Activated T-helper 17 cell treated with anti-CD3 and anti-CD28 coated beads, Interleukin-2, amount 50 U/mL, for 72 hours (primary cell): ENCODE measurements around the gene KRT85. TPM values are rescaled to one million over a fixed set of nuclear protein-coding genes. Genes with fewer than 3 reads are reported as not detected.

ENCODE experiments used
- ATAC-seq: fragments of 150-1000 bp; cut with Tn5 transposase; replicated peaks from 2 replicates; pipeline ENCODE4 v1.10.0; 2021; ENCODE audit warnings: mild to moderate bottlenecking, moderate library complexity
- H3K27ac Mint-ChIP-seq: one replicate; pipeline ENCODE4 v1.8.0; 2022; ENCODE audit warnings: mixed read lengths
- H3K27me3 Mint-ChIP-seq: one replicate; pipeline ENCODE4 v1.8.0; 2022; ENCODE audit warnings: mixed read lengths
- H3K36me3 Mint-ChIP-seq: one replicate; pipeline ENCODE4 v1.8.0; 2022; ENCODE audit warnings: low read depth, mild to moderate bottlenecking, mixed read lengths
- H3K4me1 Mint-ChIP-seq: one replicate; pipeline ENCODE4 v1.8.0; 2022; ENCODE audit warnings: mixed read lengths
- H3K4me3 Mint-ChIP-seq: one replicate; pipeline ENCODE4 v1.8.0; 2022; ENCODE audit warnings: mild to moderate bottlenecking, mixed read lengths
- H3K9me3 Mint-ChIP-seq: one replicate; pipeline ENCODE4 v1.8.0; 2022; ENCODE audit warnings: mixed read lengths
- total RNA-seq, 2 donors: library from RNA; stranded (reverse); gene quantifications; one replicate each; pipeline ENCODE4 v1.2.3, GENCODE V29; 2022

Gene KRT85
- total RNA-seq, 2 donors from 2014 or later: not detected

DNA sequence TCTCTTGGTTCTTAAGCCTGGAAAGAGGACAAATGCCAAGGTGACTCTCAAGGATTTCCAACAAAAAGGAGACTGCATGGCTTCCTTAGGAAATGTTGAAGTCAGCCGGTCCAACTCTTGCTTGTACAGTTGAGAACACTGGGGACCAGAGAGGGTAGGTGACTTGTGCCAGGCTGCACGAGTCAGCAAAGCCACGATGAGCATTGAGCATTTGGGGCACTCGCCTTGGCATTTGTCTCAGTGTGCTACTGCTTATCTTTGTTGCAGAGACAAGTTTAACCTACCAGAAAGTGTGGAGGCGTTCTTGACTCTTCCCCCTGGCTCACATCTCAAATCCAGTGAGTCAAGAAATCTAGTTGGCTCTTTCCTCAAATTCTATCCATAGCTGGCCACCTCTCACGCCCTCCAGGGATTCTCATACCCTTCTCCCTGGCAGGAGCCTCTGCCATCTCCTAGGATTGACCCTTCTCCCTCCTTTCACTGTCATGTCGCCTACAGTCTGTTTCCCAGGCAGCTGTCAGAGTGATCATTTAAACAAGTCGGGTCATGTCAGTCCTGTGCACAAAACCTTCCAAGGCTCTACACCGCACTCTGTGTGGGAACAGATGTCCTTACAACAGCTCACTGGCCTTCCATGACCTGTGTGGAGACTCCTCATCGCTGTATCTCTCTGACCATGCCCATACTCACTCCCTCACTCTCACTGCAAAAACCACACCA, 28.9 kb downstream of the KRT85 start:
- no peaks in the 10 kb centered on the region for H3K4me1 Mint-ChIP-seq
- no peak overlapping the region for H3K27ac Mint-ChIP-seq
- H3K27me3 Mint-ChIP-seq: peaks cover 17% of the 10 kb centered on the region
- no peak overlapping the region for H3K4me3 Mint-ChIP-seq
- no peaks in the 10 kb centered on the region for H3K36me3 Mint-ChIP-seq
- no peaks in the 10 kb centered on the region for H3K9me3 Mint-ChIP-seq
- no peak for ATAC-seq

DNA sequence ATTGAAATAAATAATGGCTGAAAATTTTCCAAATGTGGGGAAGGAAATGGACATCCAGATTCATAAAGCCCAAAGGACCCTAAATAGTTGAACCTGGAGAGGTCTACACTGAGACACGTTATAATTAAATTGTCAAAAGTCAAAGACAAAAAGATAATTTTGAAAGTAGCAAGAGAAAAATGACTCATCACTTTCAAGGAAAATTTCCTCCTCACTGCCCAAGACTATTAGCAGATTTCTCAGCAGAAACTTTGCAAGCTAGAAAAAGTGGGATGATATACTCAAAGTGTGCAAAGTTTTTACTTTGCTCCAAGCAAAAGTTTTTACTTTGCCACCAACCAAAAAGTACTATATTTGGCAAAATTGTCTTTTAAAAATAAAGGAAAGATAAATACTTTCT, 30.2 kb downstream of the KRT85 start:
- no peak for ATAC-seq
- Mint-ChIP-seq H3K27me3 (peaks cover 17% of the 10 kb centered on the region), H3K36me3 (no peaks in the 10 kb centered on the region)

DNA sequence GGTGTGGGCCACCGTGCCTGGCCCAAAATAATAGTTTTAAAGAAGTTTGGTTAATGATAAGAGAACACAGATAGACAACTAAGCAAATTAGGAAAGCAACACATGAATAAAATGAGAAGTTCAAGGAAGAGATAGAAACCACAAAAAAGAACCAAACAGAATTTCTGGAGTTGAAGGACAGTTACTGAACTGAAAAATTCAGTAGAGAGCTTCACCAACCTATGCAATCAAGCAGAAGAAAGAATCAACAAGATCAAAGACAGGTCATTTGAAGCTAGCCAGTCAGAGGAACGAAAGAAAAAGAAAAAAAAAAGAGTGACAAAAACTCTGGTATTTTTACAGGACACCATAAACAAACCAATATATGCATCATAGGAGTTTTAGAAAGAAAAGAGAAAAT, 30.6 kb downstream of the KRT85 start:
- no peak for ATAC-seq
- Mint-ChIP-seq H3K9me3 (no peaks in the 10 kb centered on the region), H3K36me3 (no peaks in the 10 kb centered on the region), H3K4me1 (no peaks in the 10 kb centered on the region), H3K4me3 (no peak overlapping the region), H3K27ac (no peak overlapping the region), H3K27me3 (peaks cover 17% of the 10 kb centered on the region)

More for the DNA sequence above, 30.2 kb downstream of the KRT85 start:
- Mint-ChIP-seq H3K4me1 (no peaks in the 10 kb centered on the region), H3K4me3 (no peak overlapping the region), H3K27ac (no peak overlapping the region), H3K9me3 (no peaks in the 10 kb centered on the region)

DNA sequence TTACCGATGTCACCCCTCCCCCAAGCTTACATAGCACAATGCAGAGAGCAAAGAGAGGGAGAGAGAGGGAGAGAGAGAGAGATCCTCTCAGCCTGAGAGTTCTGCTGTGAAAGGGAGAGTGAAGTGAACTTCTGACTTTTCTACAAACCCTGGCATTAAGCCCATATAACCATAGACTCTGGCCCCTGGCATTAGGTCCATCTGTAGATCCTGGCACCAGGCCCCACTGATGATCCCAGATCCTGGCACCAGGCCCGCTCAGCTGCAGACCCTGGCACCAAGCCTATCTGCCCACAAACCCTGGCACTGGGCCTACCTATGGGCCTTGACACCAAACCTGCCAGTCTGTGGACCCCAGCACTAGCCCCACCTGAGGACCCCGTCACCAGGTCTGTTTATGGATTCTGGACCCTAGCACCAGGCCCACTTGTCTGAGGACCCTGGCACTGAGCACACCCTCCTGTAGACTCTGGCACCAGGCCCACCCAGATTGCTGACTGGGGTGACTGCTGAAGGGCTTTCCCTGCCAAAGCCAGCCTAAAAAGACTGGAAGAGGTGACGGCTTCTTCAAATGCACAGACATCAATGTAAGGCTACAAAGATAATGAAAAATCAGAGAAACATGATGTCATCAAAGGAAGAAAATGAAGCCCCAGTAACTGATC, 31.6 kb downstream of the KRT85 start:
- Mint-ChIP-seq H3K4me1 (no peaks in the 10 kb centered on the region), H3K9me3 (no peaks in the 10 kb centered on the region), H3K4me3 (no peak overlapping the region), H3K27ac (no peak overlapping the region), H3K27me3 (peaks cover 17% of the 10 kb centered on the region), H3K36me3 (no peaks in the 10 kb centered on the region)
- no peak for ATAC-seq

DNA sequence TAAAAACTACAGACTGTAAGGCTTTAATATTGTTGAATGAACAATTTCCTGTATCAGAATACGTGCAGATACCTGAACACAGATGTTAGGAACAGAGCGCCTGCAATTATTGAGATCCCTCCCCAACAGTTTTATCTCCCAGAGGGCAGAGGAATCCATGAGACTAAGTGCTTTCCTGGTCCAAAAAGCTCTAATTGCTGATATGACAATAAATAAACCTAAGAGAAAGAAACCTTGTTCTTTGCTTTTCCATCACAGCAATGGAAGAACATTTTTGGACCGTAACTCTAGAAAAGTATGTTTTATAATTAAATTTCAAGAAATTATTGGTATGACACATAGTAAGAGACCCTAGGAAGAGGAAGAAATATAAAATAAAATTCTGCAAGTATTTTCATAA, 33.1 kb downstream of the KRT85 start:
- peaks cover 17% of the 10 kb centered on the region for H3K27me3 Mint-ChIP-seq
- no peaks in the 10 kb centered on the region for H3K4me1 Mint-ChIP-seq
- H3K36me3 Mint-ChIP-seq: no peaks in the 10 kb centered on the region
- H3K9me3 Mint-ChIP-seq: no peaks in the 10 kb centered on the region
- no peak for ATAC-seq
- no peak overlapping the region for H3K4me3 Mint-ChIP-seq
- H3K27ac Mint-ChIP-seq: no peak overlapping the region

DNA sequence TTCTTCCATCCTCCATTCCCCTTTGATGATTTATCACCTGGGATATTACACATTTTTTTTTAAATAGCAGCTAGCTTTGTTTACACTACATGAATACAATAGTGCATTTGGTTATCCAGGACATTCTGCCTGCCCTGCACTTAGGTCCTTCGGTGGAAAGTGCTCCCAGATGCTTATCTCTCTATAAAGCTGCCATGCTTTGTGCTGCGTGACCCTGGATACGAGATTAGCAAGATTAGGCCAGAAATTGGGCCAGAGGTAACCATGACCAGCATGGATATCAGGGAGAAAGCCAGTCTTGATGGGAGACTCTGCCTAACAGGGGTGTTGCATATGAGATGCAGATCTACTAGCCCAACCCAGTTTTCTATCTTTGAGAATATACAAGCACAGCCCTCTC, 34.0 kb downstream of the KRT85 start:
- Mint-ChIP-seq H3K36me3 (no peaks in the 10 kb centered on the region), H3K4me1 (no peaks in the 10 kb centered on the region), H3K4me3 (no peak overlapping the region), H3K9me3 (no peaks in the 10 kb centered on the region), H3K27me3 (peaks cover 12% of the 10 kb centered on the region), H3K27ac (no peak overlapping the region)
- no peak for ATAC-seq

DNA sequence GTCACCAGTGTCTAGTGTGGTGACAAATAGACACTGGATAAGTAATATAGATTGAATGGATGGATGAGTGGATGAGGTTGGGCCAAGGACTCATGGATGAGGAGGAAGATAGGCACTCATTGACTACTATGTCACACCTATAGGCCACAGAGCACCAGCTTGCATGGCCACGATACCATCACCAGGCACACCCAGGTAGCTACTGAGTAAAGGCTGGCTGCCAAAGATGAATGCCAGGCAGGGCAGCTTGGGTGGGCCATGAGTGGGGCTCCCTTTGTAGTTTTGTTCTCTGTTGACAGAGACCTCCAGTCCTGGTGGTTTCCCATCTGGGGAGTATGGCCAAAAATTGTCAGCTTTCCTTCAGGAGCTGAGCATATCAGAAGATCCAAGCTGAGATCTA, 34.9 kb downstream of the KRT85 start:
- Mint-ChIP-seq H3K4me1 (peaks cover 2% of the 10 kb centered on the region), H3K27me3 (peaks cover 12% of the 10 kb centered on the region), H3K4me3 (no peak overlapping the region), H3K36me3 (no peaks in the 10 kb centered on the region), H3K9me3 (no peaks in the 10 kb centered on the region), H3K27ac (no peak overlapping the region)
- no peak for ATAC-seq

DNA sequence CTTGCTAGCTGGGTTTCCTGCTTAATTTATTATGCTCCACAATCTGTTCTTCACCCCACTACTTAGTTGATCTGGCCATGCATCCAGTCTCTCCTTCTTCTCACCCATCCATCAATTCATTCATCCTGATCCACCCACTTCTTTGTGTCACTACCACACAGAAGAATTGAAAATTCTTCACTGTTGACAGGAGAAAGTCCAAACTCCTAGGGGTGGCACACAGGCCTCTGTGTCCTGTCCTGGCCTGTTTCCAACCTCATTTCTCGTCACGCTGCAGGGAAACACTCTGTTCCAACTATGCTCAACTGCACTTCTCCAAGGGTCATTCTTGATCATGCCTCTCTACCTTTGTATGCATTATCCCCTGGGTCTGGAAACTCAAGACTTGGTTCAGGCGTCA, 35.4 kb downstream of the KRT85 start:
- H3K4me1 Mint-ChIP-seq: peaks cover 7% of the 10 kb centered on the region
- peaks cover 12% of the 10 kb centered on the region for H3K27me3 Mint-ChIP-seq
- ATAC-seq: no peak
- H3K4me3 Mint-ChIP-seq: no peak overlapping the region
- no peak overlapping the region for H3K27ac Mint-ChIP-seq
- no peaks in the 10 kb centered on the region for H3K36me3 Mint-ChIP-seq
- H3K9me3 Mint-ChIP-seq: no peaks in the 10 kb centered on the region

DNA sequence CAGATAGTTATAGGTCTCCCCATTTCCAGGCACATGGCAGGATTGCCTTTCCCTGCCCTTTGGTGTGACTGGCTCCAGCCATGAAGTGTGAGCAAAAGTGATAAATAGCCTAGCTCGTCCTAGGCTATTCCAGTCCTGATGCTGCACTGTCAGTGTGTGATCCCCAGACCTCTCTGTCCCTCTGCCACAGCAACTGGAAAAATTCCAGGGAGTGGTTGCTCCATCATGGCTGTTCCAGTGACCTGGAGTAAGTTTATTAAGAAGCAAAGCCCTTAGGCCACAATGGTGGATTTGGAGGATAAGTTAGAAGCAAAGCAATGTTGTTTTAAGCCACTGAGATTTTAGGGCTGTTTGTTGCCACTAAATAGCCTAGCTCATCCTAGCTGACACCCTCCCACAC, 36.2 kb downstream of the KRT85 start:
- Mint-ChIP-seq H3K36me3 (no peaks in the 10 kb centered on the region), H3K4me1 (peaks cover 7% of the 10 kb centered on the region), H3K9me3 (no peaks in the 10 kb centered on the region), H3K4me3 (no peak overlapping the region), H3K27me3 (peaks cover 12% of the 10 kb centered on the region), H3K27ac (no peak overlapping the region)
- no peak for ATAC-seq

DNA sequence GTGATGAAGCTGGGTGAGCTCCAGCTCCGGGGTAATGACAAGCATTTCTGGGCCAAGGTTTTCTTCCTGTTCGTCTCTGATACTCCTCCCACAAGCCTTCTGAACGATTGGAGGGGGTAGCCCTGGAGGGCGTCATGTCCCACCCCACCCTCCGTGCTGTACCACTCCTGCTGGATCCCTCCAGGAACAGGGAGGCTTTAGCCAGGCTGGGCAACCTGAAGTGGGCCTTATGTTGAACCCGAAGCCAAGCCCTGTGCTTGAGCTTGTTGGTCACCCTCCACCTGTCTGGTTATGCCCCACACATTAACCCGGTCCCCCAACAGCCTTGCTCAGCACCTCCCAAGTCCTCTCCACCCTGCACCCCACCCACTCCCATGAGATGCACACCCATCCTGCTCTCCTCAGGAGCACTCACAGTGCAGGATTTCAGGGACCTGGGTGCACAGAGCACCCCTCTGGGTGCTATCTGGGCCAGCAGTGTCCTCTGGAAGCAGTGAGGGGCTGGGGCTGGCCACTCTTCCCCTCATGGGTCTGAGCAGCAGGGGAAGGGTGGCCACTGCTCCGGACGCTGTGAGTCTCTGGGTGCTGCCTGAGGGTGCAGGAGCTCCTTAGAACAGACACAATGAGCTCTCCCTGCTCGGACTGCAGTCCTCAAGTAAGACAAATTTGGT, 39.3 kb downstream of the KRT85 start:
- H3K36me3 Mint-ChIP-seq: no peaks in the 10 kb centered on the region
- H3K9me3 Mint-ChIP-seq: no peaks in the 10 kb centered on the region
- no peak overlapping the region for H3K4me3 Mint-ChIP-seq
- H3K27ac Mint-ChIP-seq: peak overlapping the region; percentile 6
- H3K27me3 Mint-ChIP-seq: peaks cover 7% of the 10 kb centered on the region
- peaks cover 7% of the 10 kb centered on the region for H3K4me1 Mint-ChIP-seq
- no peak for ATAC-seq

DNA sequence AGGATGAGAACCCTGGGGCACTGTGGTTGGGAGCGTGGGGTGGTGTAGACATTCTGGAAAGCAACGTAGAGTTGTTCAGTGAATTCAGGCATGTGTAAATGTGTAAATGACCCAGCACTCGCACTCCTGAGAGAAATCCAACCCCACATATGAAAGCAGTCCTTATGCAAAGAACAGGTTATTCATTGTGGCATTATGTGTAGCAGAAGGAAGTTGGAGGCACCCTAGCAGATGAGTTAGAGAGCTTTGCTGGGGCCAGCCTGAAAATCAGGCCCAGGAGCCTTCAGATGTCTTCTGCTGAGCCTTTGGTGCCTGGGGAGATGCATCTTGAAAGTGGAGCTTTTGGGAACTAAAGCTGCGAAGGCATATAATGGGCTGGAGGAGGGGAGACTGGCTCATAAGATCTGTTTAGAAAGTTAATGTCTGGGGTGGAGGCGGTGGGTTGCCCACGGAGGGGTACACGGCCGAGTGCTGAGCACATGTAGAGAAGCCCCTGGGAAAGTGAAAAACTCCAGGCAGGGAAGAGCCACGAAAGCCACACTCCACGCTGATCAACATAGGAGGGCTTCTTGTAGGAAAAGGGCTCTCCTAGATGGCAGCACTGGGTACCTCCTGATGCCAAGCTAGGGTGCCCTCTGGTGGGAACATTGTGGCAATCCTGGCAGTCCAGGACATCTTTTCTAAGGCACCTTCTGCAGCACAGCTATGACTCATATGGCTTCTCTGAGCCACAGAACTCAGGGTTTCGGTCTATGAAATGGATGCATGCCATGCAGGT, 40.0 kb downstream of the KRT85 start:
- Mint-ChIP-seq H3K27ac (peak overlapping the region; percentile 6), H3K36me3 (no peaks in the 10 kb centered on the region), H3K4me3 (no peak overlapping the region), H3K4me1 (peaks cover 7% of the 10 kb centered on the region), H3K9me3 (no peaks in the 10 kb centered on the region), H3K27me3 (peaks cover 12% of the 10 kb centered on the region)
- ATAC-seq: peak; percentile 98

DNA sequence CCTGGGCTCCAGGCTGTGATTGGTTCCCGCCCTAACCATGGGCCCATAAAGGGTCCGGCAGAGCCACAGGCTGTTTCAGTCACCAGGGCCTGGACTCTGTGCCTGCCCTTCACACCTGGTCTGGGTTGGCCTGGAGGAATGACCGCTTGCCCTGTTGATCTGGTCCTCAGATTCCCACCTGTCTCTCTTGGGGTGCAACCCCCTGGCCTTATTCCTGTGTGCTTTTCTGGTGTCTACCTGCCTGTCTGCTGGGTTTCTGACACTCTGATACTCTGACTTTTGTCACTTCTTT, 43.2 kb downstream of the KRT85 start:
- peaks cover 27% of the 10 kb centered on the region for H3K27me3 Mint-ChIP-seq
- H3K36me3 Mint-ChIP-seq: no peaks in the 10 kb centered on the region
- peaks cover 7% of the 10 kb centered on the region for H3K4me1 Mint-ChIP-seq
- no peak for ATAC-seq
- no peak overlapping the region for H3K4me3 Mint-ChIP-seq
- H3K9me3 Mint-ChIP-seq: no peaks in the 10 kb centered on the region
- no peak overlapping the region for H3K27ac Mint-ChIP-seq

DNA sequence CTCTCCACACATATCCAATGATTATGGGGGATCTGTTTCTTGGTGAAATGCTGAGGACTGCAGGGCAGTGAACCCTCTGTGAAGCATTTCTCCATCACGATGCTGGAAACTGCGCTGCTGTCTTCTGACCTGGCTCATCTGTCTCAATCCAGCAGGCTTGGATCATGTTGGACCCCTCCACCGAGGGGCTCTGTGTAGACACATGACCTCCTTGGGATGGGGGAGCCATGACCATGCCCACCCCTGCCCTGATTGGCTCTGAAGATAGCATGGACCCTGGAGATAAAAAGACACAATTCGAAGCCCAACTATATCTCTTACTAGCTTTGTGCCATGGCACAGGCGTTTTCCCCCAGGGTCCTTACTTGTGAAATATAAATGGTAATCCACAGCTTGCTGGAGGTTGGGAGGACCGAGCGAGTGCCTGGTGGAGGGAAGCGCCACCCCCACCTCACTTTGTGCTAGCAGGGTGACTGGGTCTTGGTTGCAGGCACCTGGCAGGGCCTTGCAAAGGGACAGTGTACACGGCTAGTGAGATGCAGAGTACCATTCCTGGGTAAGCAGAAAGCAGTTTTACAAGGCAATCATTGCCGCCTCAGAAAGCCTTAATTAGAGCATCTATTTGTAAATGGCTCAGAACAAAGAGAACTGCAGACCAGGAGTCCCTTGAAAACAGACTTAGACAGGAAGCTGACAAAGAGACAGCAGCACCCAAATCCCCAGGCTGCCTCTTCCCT, 43.7 kb downstream of the KRT85 start:
- Mint-ChIP-seq H3K27ac (no peak overlapping the region), H3K27me3 (peaks cover 27% of the 10 kb centered on the region), H3K9me3 (no peaks in the 10 kb centered on the region), H3K36me3 (no peaks in the 10 kb centered on the region), H3K4me1 (peaks cover 7% of the 10 kb centered on the region), H3K4me3 (no peak overlapping the region)
- ATAC-seq: no peak

DNA sequence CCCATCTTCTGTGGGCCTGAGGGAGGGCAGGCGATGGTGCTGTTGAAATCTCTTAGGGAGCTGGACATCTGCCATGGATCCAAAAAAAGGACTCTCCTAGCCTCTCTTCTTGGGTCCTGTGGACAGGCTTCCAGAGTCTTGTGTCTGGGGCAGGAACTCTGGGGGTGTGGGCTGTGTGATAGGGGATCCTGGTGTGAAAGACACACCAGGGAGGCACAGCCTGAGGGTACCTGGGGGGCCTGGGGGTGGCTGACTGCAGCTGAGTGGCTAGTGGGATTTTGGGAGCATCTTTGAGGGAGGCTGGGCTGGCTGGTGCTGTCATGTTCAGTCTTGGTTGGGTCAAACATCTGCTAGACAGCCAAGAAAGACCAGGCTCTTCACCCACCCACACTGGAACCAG, 44.3 kb downstream of the KRT85 start:
- H3K36me3 Mint-ChIP-seq: no peaks in the 10 kb centered on the region
- no peaks in the 10 kb centered on the region for H3K9me3 Mint-ChIP-seq
- H3K27ac Mint-ChIP-seq: no peak overlapping the region
- no peak for ATAC-seq
- H3K4me3 Mint-ChIP-seq: no peak overlapping the region
- H3K27me3 Mint-ChIP-seq: peaks cover 27% of the 10 kb centered on the region
- H3K4me1 Mint-ChIP-seq: peaks cover 7% of the 10 kb centered on the region
